Activated T-helper 2 cell treated with anti-CD3 and anti-CD28 coated beads, Interferon-gamma antibody, Interleukin-2, Interleukin-4, amounts not matched to agents 10 μg/mL and 5 μg/mL and 100 μg/mL, durations not matched to agents 14 hours and 24 hours and 36 hours (primary cell): ENCODE data around the gene C19orf81. TPM values are rescaled to one million over a fixed set of nuclear protein-coding genes. Genes with fewer than 3 reads are reported as not detected.
"Not testable (repeated sequence)": the region's sequence is repeated elsewhere in the genome, so short reads cannot be mapped to it uniquely, and the experiment has no call there.

Source experiments
- DNase-seq: peaks from one replicate; pipeline ENCODE4 v3.0.0; 2021; ENCODE audit warnings: low spot score
- H3K27ac Mint-ChIP-seq: one replicate; pipeline ENCODE4 v1.8.0; 2021; ENCODE audit warnings: mixed read lengths
- H3K27me3 Mint-ChIP-seq: one replicate; pipeline ENCODE4 v1.8.0; 2021; ENCODE audit warnings: low read depth, mixed read lengths
- H3K36me3 Mint-ChIP-seq: one replicate; pipeline ENCODE4 v1.8.0; 2021; ENCODE audit warnings: low read depth, mixed read lengths
- H3K4me1 Mint-ChIP-seq: one replicate; pipeline ENCODE4 v1.8.0; 2021; ENCODE audit warnings: low read depth, mixed read lengths
- H3K4me3 Mint-ChIP-seq: one replicate; pipeline ENCODE4 v1.8.0; 2021; ENCODE audit warnings: low read depth, mild to moderate bottlenecking, moderate library complexity, mixed read lengths
- H3K9me3 Mint-ChIP-seq: one replicate; pipeline ENCODE4 v1.8.0; 2021; ENCODE audit warnings: mixed read lengths
- intact Hi-C: fragments of 100-400 bp; cut with micrococcal nuclease; formaldehyde crosslinking; loops from one replicate; pipeline ENCODE4 v1.15.1; 2023
- total RNA-seq: library from RNA; stranded (reverse); gene quantifications from 2 replicates; pipeline ENCODE4 v1.2.3, GENCODE V29; 2022

The C19orf81 gene
- total RNA-seq, 1 donor from 2014 or later = not detected

DNA sequence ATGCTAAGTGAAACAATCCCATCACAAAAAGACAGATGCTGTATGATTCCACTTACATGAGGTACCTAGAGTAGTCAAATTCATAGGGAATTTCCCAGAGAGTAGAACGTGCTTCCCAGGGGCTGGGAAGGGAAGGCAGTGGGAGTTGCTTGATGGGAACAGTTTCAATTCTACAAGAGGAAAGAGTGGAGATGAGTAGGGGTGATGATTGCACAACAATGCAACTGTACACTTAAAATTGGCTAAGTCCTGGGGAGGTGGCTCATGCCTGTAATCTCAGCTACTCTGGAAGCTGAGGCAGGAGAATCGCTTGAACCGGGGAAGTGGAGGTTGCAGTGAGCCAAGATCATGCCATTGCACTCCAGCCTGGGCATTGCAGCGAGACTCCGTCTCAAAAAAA is 30.9 kb upstream of the C19orf81 start:
- DNase-seq, intact Hi-C loops, H3K27ac Mint-ChIP-seq, H3K36me3 Mint-ChIP-seq, H3K9me3 Mint-ChIP-seq, H3K27me3 Mint-ChIP-seq, H3K4me3 Mint-ChIP-seq, H3K4me1 Mint-ChIP-seq: not testable (repeated sequence)

DNA sequence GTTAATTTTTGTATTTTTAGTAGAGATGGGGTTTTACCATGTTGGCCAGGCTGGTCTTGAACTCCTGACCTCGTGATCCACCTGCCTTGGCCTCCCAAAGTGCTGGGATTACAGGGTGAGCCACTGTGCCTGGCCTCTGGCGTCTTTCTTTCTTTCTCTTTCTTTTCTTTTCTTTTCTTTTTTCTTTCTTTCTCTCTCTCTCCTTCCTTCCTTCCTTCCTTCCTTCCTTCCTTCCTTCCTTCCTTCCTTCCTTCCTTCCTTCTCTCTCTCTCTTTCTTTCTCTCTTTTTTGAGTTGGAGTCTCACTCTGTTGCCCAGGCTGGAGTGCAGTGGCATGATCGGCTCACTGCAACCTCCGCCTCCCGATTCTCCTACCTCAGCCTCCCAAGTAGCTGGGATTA is 30.1 kb upstream of the C19orf81 start:
- H3K27ac Mint-ChIP-seq, H3K4me1 Mint-ChIP-seq, H3K9me3 Mint-ChIP-seq, H3K4me3 Mint-ChIP-seq, DNase-seq, H3K27me3 Mint-ChIP-seq, H3K36me3 Mint-ChIP-seq, intact Hi-C loops: not testable (repeated sequence)

DNA sequence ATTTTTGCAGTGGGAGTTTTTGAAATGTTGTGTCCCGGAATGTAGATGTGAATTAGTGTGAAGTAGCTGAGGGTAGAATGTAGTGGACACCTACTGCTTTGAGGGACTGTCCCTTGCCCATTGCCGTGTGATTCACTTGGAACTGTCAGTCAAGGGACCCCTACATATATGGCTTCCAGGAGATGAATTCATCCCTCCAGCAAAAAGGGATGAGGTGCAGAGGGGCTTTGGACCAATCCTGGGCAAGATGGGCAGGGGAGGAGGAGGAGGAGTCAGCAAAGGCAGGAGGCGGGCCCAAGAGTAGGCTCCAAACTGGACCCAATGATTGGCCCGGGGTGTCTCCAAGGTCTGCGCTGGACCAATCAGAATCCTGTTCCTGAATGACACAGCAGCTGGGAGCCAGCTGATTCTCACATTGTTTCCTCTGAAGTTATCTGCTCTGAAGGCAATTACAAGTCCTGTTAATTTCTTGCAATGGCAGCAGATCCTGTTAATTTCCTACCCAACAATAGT is 28.8 kb upstream of the C19orf81 start:
- H3K9me3 Mint-ChIP-seq, H3K4me3 Mint-ChIP-seq, H3K4me1 Mint-ChIP-seq, DNase-seq, H3K27me3 Mint-ChIP-seq, H3K27ac Mint-ChIP-seq, intact Hi-C loops, H3K36me3 Mint-ChIP-seq: not testable (repeated sequence)

DNA sequence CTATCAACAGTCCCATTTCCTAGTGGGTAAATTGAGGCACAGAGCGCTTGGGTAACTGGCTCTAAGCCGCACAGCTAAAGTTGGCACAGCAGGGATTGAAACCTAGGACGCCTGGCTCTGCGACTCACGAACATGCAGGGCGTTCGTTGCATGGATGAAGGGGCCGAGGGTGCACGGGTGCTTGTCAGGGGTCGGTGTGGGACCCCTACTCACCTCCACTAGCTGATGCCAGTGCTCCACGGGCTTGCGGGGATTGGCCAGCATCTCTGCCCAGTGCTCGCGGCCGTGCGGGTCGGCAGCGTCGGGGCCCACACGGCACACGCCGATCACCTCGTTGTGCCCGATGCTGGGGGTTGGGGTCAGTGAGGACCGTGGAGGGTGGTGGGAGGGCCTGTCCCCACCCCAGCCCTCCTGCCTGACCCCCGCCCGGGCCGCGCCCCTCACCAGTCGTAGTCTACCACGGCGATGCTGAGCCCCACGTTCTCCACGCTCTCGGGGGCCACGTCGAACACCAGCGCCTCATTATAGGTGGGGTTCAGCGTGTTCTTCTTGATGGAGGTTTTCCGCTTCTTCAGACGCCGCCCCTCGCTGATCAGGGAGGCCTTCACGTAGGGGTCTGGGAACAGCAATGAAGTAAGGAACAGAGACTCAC is 24.2 kb upstream of the C19orf81 start:
- DNase-seq = no peak
- Mint-ChIP-seq H3K27ac (no peak overlapping the region), H3K4me3 (no peak overlapping the region), H3K27me3 (no peaks in the 10 kb centered on the region), H3K9me3 (no peaks in the 10 kb centered on the region), H3K4me1 (no peaks in the 10 kb centered on the region), H3K36me3 (no peaks in the 10 kb centered on the region)
- intact Hi-C loops = no loop called here

DNA sequence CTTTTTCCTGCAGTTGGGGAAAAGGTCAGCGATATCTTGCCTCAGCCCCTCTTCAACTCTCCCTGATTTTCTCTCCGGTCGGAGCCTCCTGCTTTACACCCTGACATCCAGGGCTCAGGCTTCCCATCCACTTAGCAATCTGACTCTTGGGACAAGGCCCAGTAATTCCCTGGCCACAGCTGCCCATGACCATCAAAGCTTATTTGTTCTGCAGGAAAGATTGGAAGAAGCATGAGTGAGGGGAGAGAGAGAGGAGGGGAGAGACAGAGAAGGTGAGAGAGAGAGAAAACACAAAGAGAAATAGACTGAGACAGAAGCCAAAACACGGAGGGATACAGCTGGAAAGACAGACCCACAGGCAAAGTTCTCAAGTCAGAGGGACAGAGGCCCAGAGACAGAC is 23.2 kb upstream of the C19orf81 start:
- no peaks in the 10 kb centered on the region for H3K36me3 Mint-ChIP-seq
- no peak overlapping the region for H3K27ac Mint-ChIP-seq
- no peaks in the 10 kb centered on the region for H3K9me3 Mint-ChIP-seq
- no peak for DNase-seq
- intact Hi-C loops = no loop called here
- H3K27me3 Mint-ChIP-seq = no peaks in the 10 kb centered on the region
- no peak overlapping the region for H3K4me3 Mint-ChIP-seq
- no peaks in the 10 kb centered on the region for H3K4me1 Mint-ChIP-seq

DNA sequence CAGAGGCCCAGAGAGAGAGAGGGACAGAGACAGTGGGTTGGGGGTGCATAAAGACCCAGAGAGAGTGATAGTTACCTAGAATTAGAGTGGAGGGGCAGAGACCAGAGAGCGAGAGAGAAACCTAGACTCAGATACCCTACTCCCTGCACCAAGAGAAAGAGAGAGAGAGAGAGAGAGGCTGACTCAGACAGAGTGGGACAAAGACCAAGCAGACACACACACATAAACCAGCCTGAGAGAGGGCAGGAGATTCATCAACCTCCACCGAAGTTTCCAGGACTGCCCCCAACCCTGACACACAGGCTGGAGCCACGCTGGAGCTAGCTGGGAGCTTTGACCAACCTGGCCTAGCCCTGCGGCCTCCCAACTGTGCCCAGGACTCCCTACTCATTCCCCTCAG is 22.4 kb upstream of the C19orf81 start:
- no peaks in the 10 kb centered on the region for H3K27me3 Mint-ChIP-seq
- no peak overlapping the region for H3K4me3 Mint-ChIP-seq
- no peak overlapping the region for H3K27ac Mint-ChIP-seq
- intact Hi-C loops = no loop called here
- no peaks in the 10 kb centered on the region for H3K36me3 Mint-ChIP-seq
- H3K4me1 Mint-ChIP-seq = no peaks in the 10 kb centered on the region
- H3K9me3 Mint-ChIP-seq = no peaks in the 10 kb centered on the region
- DNase-seq = no peak

DNA sequence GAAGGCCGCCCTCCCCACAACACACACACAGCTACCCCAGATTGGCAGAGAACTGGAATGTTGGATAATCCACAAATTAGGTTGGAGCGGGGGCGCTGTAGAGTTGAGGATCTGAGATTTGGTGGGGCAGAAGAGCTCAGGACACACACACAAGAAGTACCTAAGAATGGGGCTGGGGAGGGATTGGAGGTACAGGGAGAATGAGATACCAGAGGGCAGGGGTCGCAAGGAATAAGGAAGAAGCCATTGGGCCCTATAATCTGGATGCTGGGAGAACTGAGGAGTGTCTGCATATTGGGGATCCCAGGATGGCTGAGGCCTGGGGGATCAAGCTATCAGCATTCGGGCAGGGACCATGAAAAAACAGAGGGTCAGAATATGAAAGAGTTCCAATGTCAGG is 21.1 kb upstream of the C19orf81 start:
- Mint-ChIP-seq H3K4me1 (no peaks in the 10 kb centered on the region), H3K9me3 (peaks cover 3% of the 10 kb centered on the region), H3K36me3 (no peaks in the 10 kb centered on the region), H3K4me3 (no peak overlapping the region), H3K27ac (no peak overlapping the region), H3K27me3 (no peaks in the 10 kb centered on the region)
- no peak for DNase-seq
- intact Hi-C loops = no loop called here

DNA sequence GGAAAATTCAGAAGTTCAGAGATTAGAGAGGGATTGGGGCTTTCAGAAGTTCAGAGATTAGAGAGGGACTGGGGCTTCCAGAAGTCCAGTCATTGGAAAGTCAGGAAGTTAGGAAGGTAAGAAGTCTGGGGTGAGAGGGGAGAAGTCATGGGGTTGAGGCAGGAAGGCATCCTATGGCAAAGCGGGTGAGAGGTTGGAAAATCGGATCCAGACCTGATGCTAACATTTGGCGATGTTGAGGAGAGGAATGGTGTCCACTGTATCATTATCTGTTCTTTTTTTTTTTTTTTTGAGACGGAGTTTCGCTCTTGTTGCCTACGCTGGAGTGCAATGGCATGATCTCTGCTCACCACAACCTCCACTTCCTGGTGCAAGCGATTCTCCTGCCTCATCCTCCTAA is 20.7 kb upstream of the C19orf81 start:
- Mint-ChIP-seq H3K36me3 (no peaks in the 10 kb centered on the region), H3K27me3 (no peaks in the 10 kb centered on the region), H3K4me1 (no peaks in the 10 kb centered on the region), H3K9me3 (peaks cover 7% of the 10 kb centered on the region), H3K4me3 (no peak overlapping the region), H3K27ac (no peak overlapping the region)
- intact Hi-C loops = no loop called here
- no peak for DNase-seq

DNA sequence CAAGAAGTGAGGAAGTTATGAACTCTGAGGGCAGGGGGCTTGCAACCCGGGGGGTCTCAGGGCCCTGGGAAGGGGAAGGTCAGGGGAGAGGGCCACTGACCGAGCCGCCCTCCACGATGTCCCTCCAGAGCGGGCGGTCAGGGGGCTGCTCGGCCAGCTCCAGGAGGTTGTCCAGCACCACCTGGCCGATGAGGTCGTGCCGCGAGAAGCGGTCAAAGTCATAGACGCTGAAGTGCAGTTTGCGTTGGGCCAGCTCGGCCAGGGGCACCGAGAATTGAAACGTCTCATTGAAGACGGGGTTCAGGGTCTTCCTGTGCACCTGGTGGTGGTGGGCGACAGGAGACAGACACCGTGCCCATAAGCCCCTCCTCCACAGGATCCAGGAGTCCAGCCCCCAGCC is 20.1 kb upstream of the C19orf81 start:
- H3K27ac Mint-ChIP-seq = no peak overlapping the region
- H3K9me3 Mint-ChIP-seq = peaks cover 12% of the 10 kb centered on the region
- H3K27me3 Mint-ChIP-seq = no peaks in the 10 kb centered on the region
- no peaks in the 10 kb centered on the region for H3K4me1 Mint-ChIP-seq
- DNase-seq = no peak
- intact Hi-C loops = no loop called here
- no peaks in the 10 kb centered on the region for H3K36me3 Mint-ChIP-seq
- no peak overlapping the region for H3K4me3 Mint-ChIP-seq

DNA sequence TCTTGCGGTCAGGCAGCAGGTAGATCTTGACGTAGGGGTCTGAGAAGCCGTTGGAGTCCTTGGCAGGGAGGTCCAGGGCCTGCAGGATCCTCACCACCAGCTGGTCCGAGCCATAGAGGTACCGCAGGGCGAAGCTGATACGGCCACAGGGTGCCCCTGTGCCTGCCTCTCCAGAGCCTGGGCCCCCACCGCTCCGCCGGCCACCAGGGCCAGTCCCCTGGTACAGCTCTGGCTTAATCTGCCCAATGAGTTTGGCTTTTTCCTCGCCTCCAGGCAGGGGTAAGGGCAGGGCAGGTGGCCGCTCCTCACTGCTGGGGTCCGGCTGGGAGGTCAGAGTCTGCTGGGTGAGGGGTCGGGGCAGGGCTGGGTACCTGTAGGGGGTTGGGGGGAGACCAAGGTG is 19.4 kb upstream of the C19orf81 start:
- DNase-seq = no peak
- no peaks in the 10 kb centered on the region for H3K36me3 Mint-ChIP-seq

DNA sequence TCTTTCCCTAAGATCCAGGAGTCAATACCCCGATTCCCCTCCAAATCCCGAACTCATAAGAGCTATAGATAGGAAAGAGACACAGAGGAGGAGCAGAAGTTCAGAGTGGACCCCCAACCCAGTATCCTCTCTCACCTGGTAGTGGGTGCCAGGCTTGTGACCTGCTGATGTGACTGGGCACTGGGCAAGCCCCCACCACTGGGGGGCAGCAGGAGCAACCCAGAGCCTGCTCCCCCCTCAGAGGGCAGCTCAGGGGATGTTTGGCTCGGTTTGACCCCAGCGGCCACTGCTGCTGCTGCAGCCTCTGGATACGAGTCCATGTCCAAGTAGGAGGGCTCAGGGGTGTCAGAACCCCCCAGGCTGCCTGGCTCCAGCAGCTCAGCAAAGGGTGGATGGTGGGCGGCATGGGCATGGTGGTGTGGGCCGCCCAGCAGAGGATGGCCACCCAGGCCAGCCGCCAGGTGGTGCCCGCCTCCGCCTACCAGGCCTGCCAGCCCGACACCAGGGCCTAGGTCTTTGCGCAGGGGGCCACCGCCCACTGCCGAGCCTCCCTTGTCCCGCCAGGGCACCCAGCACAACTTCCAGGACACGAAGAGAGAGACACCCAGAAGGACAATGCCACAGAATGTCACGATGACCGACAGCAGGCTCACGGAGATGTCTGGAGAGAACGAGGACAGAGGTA is 17.0 kb upstream of the C19orf81 start:
- Mint-ChIP-seq H3K4me1 (no peaks in the 10 kb centered on the region), H3K27ac (no peak overlapping the region), H3K36me3 (no peaks in the 10 kb centered on the region), H3K9me3 (peaks cover 16% of the 10 kb centered on the region), H3K27me3 (peaks cover 3% of the 10 kb centered on the region), H3K4me3 (no peak overlapping the region)
- intact Hi-C loops = no loop called here
- DNase-seq = no peak

More for the DNA sequence above, 19.4 kb upstream of the C19orf81 start:
- Mint-ChIP-seq H3K9me3 (peaks cover 13% of the 10 kb centered on the region), H3K27ac (no peak overlapping the region), H3K4me1 (no peaks in the 10 kb centered on the region), H3K4me3 (no peak overlapping the region), H3K27me3 (no peaks in the 10 kb centered on the region)
- intact Hi-C loops = no loop called here

DNA sequence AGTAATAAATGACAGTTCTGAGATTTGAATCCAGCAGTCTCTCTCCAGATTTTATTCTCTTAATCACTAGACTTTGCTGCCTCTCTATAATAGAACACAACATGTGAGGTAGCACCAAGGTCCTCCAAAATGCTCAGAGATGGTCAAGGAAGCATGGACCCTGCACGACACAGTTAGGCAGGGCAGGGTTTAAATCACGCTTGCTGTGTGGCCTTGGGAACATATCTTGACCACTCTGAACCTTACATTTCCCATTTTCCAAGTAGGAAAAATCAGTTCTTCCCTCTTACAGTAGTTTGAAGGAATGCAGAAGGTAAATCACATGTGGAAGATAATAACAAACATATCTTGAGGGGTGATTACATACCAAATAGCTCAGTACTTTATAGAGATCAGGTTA is 15.9 kb upstream of the C19orf81 start:
- intact Hi-C loops = no loop called here
- no peaks in the 10 kb centered on the region for H3K4me1 Mint-ChIP-seq
- H3K27ac Mint-ChIP-seq = no peak overlapping the region
- peaks cover 16% of the 10 kb centered on the region for H3K9me3 Mint-ChIP-seq
- DNase-seq = no peak
- peaks cover 14% of the 10 kb centered on the region for H3K27me3 Mint-ChIP-seq
- no peak overlapping the region for H3K4me3 Mint-ChIP-seq
- no peaks in the 10 kb centered on the region for H3K36me3 Mint-ChIP-seq

DNA sequence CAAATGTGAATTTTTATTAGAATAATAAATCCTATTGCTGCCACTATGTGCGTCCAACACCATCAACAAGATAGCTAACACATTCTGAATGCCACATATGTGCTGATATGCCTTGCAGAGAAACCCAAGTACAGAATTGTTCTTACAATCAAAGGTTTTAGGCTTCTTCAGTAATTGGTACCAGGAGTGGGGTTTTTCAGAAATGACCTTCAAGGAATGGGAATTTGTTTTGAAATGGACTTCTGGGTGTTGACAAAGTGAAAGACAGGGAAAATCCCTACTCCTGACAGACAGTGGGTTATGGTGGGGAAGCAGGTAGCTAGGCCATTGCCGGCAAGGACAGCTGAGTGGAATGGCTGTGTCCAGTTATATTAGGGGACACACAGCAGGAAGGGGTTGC is 15.3 kb upstream of the C19orf81 start:
- no peak overlapping the region for H3K27ac Mint-ChIP-seq
- H3K9me3 Mint-ChIP-seq = peaks cover 16% of the 10 kb centered on the region
- no peak overlapping the region for H3K4me3 Mint-ChIP-seq
- peaks cover 20% of the 10 kb centered on the region for H3K27me3 Mint-ChIP-seq
- no peak for DNase-seq
- no peaks in the 10 kb centered on the region for H3K4me1 Mint-ChIP-seq
- no peaks in the 10 kb centered on the region for H3K36me3 Mint-ChIP-seq
- intact Hi-C loops = no loop called here
